SH-SY5Y (cell line): ENCODE measurements around the gene ZCCHC24.

Source experiments
- GATA2 ChIP-seq: IDR thresholded peaks from 2 replicates; pipeline ENCODE4 v1.6.1; 2011; ENCODE audit warnings: mild to moderate bottlenecking, low read depth, low read length
- GATA3 ChIP-seq: IDR thresholded peaks from 2 replicates; pipeline ENCODE4 v1.6.1; 2011; ENCODE audit warnings: low read depth, mild to moderate bottlenecking, low read length, moderate library complexity

- TF ChIP-seq GATA2 (no peak), GATA3 (no peak)
Observed at GRCh38 chr10:79390057-79390456, 55.4 kb downstream of the ZCCHC24 start.
